Measurements from ENCODE around the gene INSR.
"Not testable (repeated sequence)": the region's sequence is repeated elsewhere in the genome, so short reads cannot be mapped to it uniquely, and the experiment has no call there.

The INSR gene

GRCh38 chr19:7104747-7105447 lies 189.3 kb downstream of the INSR start:
- DNase-seq (ENCODE audit: low read depth in 1 of 2, low spot score in 1 of 2): no peak

GRCh38 chr19:7101498-7102253 lies 192.5 kb downstream of the INSR start:
- DNase-seq (ENCODE audit: low read depth in 1 of 2, low spot score in 1 of 2): no peak

- DNase-seq (ENCODE audit: low read depth in 1 of 2, low spot score in 1 of 2): no peak
Observed at GRCh38 chr19:7099597-7099921, 194.7 kb downstream of the INSR start.

GRCh38 chr19:7098701-7099596 lies 195.3 kb downstream of the INSR start:
- peak; percentile 79 to 83 for DNase-seq (ENCODE audit: low read depth in 1 of 2, low spot score in 1 of 2)

GRCh38 chr19:7098096-7098495 lies 196.1 kb downstream of the INSR start:
- no peak for DNase-seq (ENCODE audit: low read depth in 1 of 2, low spot score in 1 of 2)

GRCh38 chr19:7088999-7089398 lies 205.2 kb downstream of the INSR start:
- DNase-seq (ENCODE audit: low read depth in 1 of 2, low spot score in 1 of 2): no peak

GRCh38 chr19:7083076-7083956 lies 210.9 kb downstream of the INSR start:
- no peak for DNase-seq (ENCODE audit: low read depth in 1 of 2, low spot score in 1 of 2)

- DNase-seq (ENCODE audit: low read depth in 1 of 2, low spot score in 1 of 2): no peak
Observed at GRCh38 chr19:7078008-7078407, 216.2 kb downstream of the INSR start.

- no peak for DNase-seq (ENCODE audit: low read depth in 1 of 2, low spot score in 1 of 2)
Observed at GRCh38 chr19:7076151-7076550, 218.1 kb downstream of the INSR start.

GRCh38 chr19:7074705-7075282 lies 219.4 kb downstream of the INSR start:
- no peak for DNase-seq (ENCODE audit: low read depth in 1 of 2, low spot score in 1 of 2)

- DNase-seq (ENCODE audit: low read depth in 1 of 2, low spot score in 1 of 2): no peak
Observed at GRCh38 chr19:7072541-7072940, 221.7 kb downstream of the INSR start.

- DNase-seq (ENCODE audit: low read depth in 1 of 2, low spot score in 1 of 2): no peak
Observed at GRCh38 chr19:7069904-7070226, 224.3 kb downstream of the INSR start.

- DNase-seq (ENCODE audit: low read depth in 1 of 2, low spot score in 1 of 2): peak; percentile 96 to 99
Observed at GRCh38 chr19:7069042-7069903, 224.9 kb downstream of the INSR start, which contains the start of gene ZNF557. Gene ZNF557, plus strand, starts transcription at chr19:7069703. Its CDS starts 5,372 bp downstream, at chr19:7075075.

GRCh38 chr19:7068599-7068998 lies 225.6 kb downstream of the INSR start:
- DNase-seq (ENCODE audit: low read depth in 1 of 2, low spot score in 1 of 2): no peak

- DNase-seq (ENCODE audit: low read depth in 1 of 2, low spot score in 1 of 2): no peak
Observed at GRCh38 chr19:7067716-7068115, 226.5 kb downstream of the INSR start.

GRCh38 chr19:7067122-7067521 lies 227.1 kb downstream of the INSR start:
- DNase-seq (ENCODE audit: low read depth in 1 of 2, low spot score in 1 of 2): not testable (repeated sequence)

GRCh38 chr19:7063764-7064418 lies 230.3 kb downstream of the INSR start:
- no peak for DNase-seq (ENCODE audit: low read depth in 1 of 2, low spot score in 1 of 2)

GRCh38 chr19:7063339-7063738 lies 230.9 kb downstream of the INSR start:
- no peak for DNase-seq (ENCODE audit: low read depth in 1 of 2, low spot score in 1 of 2)
